Naive thymus-derived CD4-positive, alpha-beta T cell (primary cell): Measurements from ENCODE around the gene RHOC. TPM values are rescaled to one million over a fixed set of nuclear protein-coding genes. Genes with fewer than 3 reads are reported as not detected.

Experiments used
- ATAC-seq: fragments of 150-1000 bp; cut with Tn5 transposase; 2 replicates; pipeline ENCODE4 v1.10.0; 2021; ENCODE audit warnings: mild to moderate bottlenecking, moderate library complexity
- CTCF ChIA-PET: fragments of 350-600 bp; sonication (Branson Sonifier 250); formaldehyde crosslinking; loops from one replicate; lab custom pipeline; 2021; ENCODE audit warnings: antibody characterized with exemption; lab: Charles Lee
- POLR2A ChIA-PET: fragments of 350-600 bp; sonication (Branson Sonifier 250); formaldehyde crosslinking; loops from one replicate; lab custom pipeline; 2021; ENCODE audit warnings: antibody characterized with exemption, inconsistent platforms; lab: Charles Lee
- DNase-seq, 9 donors: peaks; one replicate each; pipeline versions ENCODE4 v3.0.0 to v3.0.0-alpha.2; 2020 to 2022; ENCODE audit warnings: mixed read lengths in 1 of 9
- H3K27ac ChIP-seq: one replicate; pipeline ENCODE4 v1.7.0; 2013; ENCODE audit warnings: mild to moderate bottlenecking, low read depth, low read length, moderate library complexity
- H3K27me3 ChIP-seq, 2 donors: one replicate each; pipeline ENCODE4 v1.7.0; 2013; ENCODE audit warnings: low read length in 2 of 2, mild to moderate bottlenecking in 2 of 2, moderate library complexity in 2 of 2; ENCODE audit not compliant: control insufficient read depth in 2 of 2, insufficient read depth in 2 of 2
- H3K36me3 ChIP-seq, 3 experiments: 1 replicate in 2 of 3; 2 replicates in 1 of 3; pipeline ENCODE4 v1.7.0; 2013; ENCODE audit warnings: low read length in 3 of 3, mild to moderate bottlenecking in 3 of 3, moderate library complexity in 1 of 3; ENCODE audit not compliant: insufficient read depth in 3 of 3, control insufficient read depth in 2 of 3
- H3K4me1 ChIP-seq, 2 donors: one replicate each; pipeline ENCODE4 v1.7.0; 2013; ENCODE audit warnings: low read length in 2 of 2, mild to moderate bottlenecking in 2 of 2, moderate library complexity in 1 of 2; ENCODE audit not compliant: control insufficient read depth in 2 of 2, insufficient read depth in 2 of 2
- H3K4me3 ChIP-seq: 2 replicates; pipeline ENCODE4 v1.7.0; 2013; ENCODE audit warnings: mild to moderate bottlenecking, low read length
- H3K9me3 ChIP-seq, 3 experiments: 1 replicate in 2 of 3; 2 replicates in 1 of 3; pipeline ENCODE4 v1.7.0; 2013; ENCODE audit warnings: low read length in 3 of 3; ENCODE audit not compliant: control insufficient read depth in 2 of 3
- H3K27ac Mint-ChIP-seq, 9 donors: one replicate each; pipeline ENCODE4 v1.8.0; 2020 to 2022; ENCODE audit warnings: mixed read lengths in 9 of 9, mild to moderate bottlenecking in 8 of 9, moderate library complexity in 5 of 9, inconsistent platforms in 2 of 9
- H3K27me3 Mint-ChIP-seq, 5 donors: one replicate each; pipeline ENCODE4 v1.8.0; 2021 to 2022; ENCODE audit warnings: mixed read lengths in 5 of 5, mild to moderate bottlenecking in 1 of 5
- H3K36me3 Mint-ChIP-seq, 5 donors: one replicate each; pipeline ENCODE4 v1.8.0; 2020 to 2022; ENCODE audit warnings: mixed read lengths in 5 of 5, mild to moderate bottlenecking in 3 of 5, inconsistent platforms in 1 of 5
- H3K4me1 Mint-ChIP-seq, 7 donors: one replicate each; pipeline ENCODE4 v1.8.0; 2020 to 2022; ENCODE audit warnings: mixed read lengths in 7 of 7, mild to moderate bottlenecking in 3 of 7, inconsistent platforms in 1 of 7
- H3K4me3 Mint-ChIP-seq, 10 donors: one replicate each; pipeline ENCODE4 v1.8.0; 2020 to 2022; ENCODE audit warnings: mild to moderate bottlenecking in 10 of 10, mixed read lengths in 10 of 10, moderate library complexity in 6 of 10, inconsistent platforms in 2 of 10
- H3K9me3 Mint-ChIP-seq, 11 donors: one replicate each; pipeline ENCODE4 v1.8.0; 2020 to 2022; ENCODE audit warnings: mixed read lengths in 11 of 11, mild to moderate bottlenecking in 4 of 11, inconsistent platforms in 1 of 11, moderate library complexity in 1 of 11
- intact Hi-C, 2 donors: fragments of 100-400 bp; cut with micrococcal nuclease; formaldehyde crosslinking; loops; one replicate each; pipeline ENCODE4 v1.15.1; 2023
- polyA plus RNA-seq, 2 donors: library from polyadenylated mRNA; unstranded; fragments of 300-500 nt; fragmentation: Illumina TruSeq; gene quantifications; one replicate each; pipeline ENCODE4 v1.2.3, GENCODE V29; 2021
- total RNA-seq, 6 experiments: library from RNA in 5 of 6; stranded (reverse) in 5 of 6; gene quantifications; 1 replicate in 5 of 6; 2 replicates in 1 of 6; pipeline ENCODE4 v1.2.3 and lab custom pipeline; 2021 to 2026

The RHOC gene
- total RNA-seq, result 10 to 100 TPM in 3 of 5 experiments, under 1 TPM in 2; 0.57 to 89.1 (median 18.7) TPM
- 1 to 10 TPM; 2.6 to 4.2 TPM for polyA plus RNA-seq
- total RNA-seq (lab: John Stamatoyannopoulos, UW), result 1.6 reads per million, percentile 5 among the genes with 10 or more reads in this experiment

DNA sequence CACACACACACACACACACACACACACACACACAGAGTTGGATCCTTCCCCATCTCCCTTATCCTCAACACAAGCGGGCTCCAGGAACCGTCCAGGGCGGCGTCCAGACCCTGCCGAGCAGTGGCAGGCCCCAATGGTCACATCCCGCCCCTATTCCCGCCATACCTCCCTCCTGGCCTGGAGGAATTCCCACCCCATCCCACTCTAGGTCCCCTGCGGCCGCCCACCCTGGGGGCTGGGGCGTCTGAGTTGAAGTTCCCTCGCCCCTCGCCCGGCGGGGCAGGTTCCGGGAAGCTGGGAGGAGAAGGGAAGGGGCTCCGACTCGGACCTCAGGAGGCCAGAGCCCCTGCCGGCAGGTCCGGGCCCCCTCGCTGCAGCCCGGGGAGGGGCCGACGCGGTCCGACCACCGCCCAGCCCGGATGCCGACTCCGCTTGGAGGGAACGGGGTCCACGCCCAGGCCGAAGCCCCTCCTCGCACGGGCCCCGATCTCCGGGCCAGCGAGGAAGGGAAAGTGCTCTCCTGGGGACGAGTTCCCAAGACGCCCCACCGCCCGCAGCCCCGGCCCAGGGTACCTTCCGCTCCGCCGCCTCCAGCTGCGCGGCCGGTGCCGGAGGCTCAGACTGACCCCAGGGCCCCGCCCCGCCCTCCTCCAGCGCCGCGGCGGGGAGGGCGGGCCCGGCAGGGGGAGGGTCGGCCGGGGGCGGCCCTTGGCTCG is at the start of gene RHOC:
TSS of gene RHOC (minus strand) at position 623 of the 716 bp plus-strand sequence. CDS start 3,328 bp downstream, outside the sequence.
- H3K4me3 ChIP-seq, result peak within 1 kb of the TSS; percentile 41
- intact Hi-C loops, result loop anchor here (1.0 kb wide), 6 partner anchors 9 to 315 kb away; partner anchors contain the start of genes CAPZA1 (in 2 of the 2), ST7L (in 2 of the 2) and PPM1J (in 1 of the 2)
- CTCF ChIA-PET, result interaction anchor here (4.0 kb wide), 1 partner anchor 315 kb away, joined by 15 read pairs; no protein-coding TSS in a partner anchor
- no peaks in the 10 kb centered on the region for H3K9me3 ChIP-seq
- peak within 1 kb of the TSS; percentile 13 to 87 (median 73) for H3K27ac Mint-ChIP-seq
- H3K4me3 Mint-ChIP-seq, result peak within 1 kb of the TSS; percentile 74 to 90 (median 83)
- H3K27me3 Mint-ChIP-seq, result peaks cover 0 to 25% (median 0%) of the 10 kb centered on the region in 5 donors
- peaks cover 22 to 25% of the 10 kb centered on the region in 2 donors for H3K4me1 ChIP-seq
- H3K27me3 ChIP-seq, result no peaks in the 10 kb centered on the region
- peaks cover 20 to 56% (median 49%) of the 10 kb centered on the region in 7 donors for H3K4me1 Mint-ChIP-seq
- peaks cover 0 to 10% (median 0%) of the 10 kb centered on the region in 5 donors for H3K36me3 Mint-ChIP-seq
- no peak within 1 kb of the TSS for H3K27ac ChIP-seq
- peak; percentile 72 for ATAC-seq
- DNase-seq, result peak in 1 of 9 donors; percentile 75
- no peaks in the 10 kb centered on the region for H3K36me3 ChIP-seq
- peaks cover 0 to 3% (median 0%) of the 10 kb centered on the region in 11 donors for H3K9me3 Mint-ChIP-seq
- POLR2A ChIA-PET, result interaction anchor here (1.1 kb wide), 1 partner anchor 87 kb away, joined by 3 read pairs; the partner anchor contains the start of genes CAPZA1 and ST7L

- ChIA-PET CTCF (no interaction called here), POLR2A (interaction anchor here (0.7 kb wide), 1 partner anchor 19 kb away, joined by 3 read pairs; no protein-coding TSS in a partner anchor)
- Histone ChIP-seq H3K27me3 (no peaks in the 10 kb centered on the region), H3K27ac (no peak overlapping the region), H3K36me3 (no peaks in the 10 kb centered on the region), H3K4me1 (no peaks in the 10 kb centered on the region), H3K4me3 (no peak overlapping the region), H3K9me3 (no peaks in the 10 kb centered on the region)
- H3K4me1 Mint-ChIP-seq, result peaks cover 0 to 2% (median 0%) of the 10 kb centered on the region in 7 donors
- H3K9me3 Mint-ChIP-seq, result peaks cover 5 to 33% (median 19%) of the 10 kb centered on the region in 11 donors
- H3K27ac Mint-ChIP-seq, result no peak overlapping the region
- peaks cover 0 to 15% (median 4%) of the 10 kb centered on the region in 5 donors for H3K36me3 Mint-ChIP-seq
- ATAC-seq (no peak), DNase-seq (no peak)
- intact Hi-C loops, result no loop called here
- H3K27me3 Mint-ChIP-seq, result peaks cover 13 to 54% (median 53%) of the 10 kb centered on the region in 5 donors
- H3K4me3 Mint-ChIP-seq, result no peak overlapping the region
Observed at GRCh38 chr1:112754116-112754628, 47.2 kb upstream of the RHOC start.

- no peak overlapping the region for H3K27ac Mint-ChIP-seq
- peaks cover 0 to 10% (median 4%) of the 10 kb centered on the region in 11 donors for H3K9me3 Mint-ChIP-seq
- POLR2A ChIA-PET, result no interaction called here
- H3K27me3 Mint-ChIP-seq, result peaks cover 49 to 56% (median 53%) of the 10 kb centered on the region in 5 donors
- CTCF ChIA-PET, result no interaction called here
- H3K36me3 Mint-ChIP-seq, result peaks cover 0 to 5% (median 4%) of the 10 kb centered on the region in 5 donors
- no peak overlapping the region for H3K27ac ChIP-seq
- intact Hi-C loops, result no loop called here
- H3K4me3 Mint-ChIP-seq, result no peak overlapping the region
- no peaks in the 10 kb centered on the region for H3K4me1 ChIP-seq
- DNase-seq, result no peak
- H3K4me1 Mint-ChIP-seq, result peaks cover 0 to 9% (median 7%) of the 10 kb centered on the region in 7 donors
- no peak overlapping the region for H3K4me3 ChIP-seq
- no peak for ATAC-seq
- H3K9me3 ChIP-seq, result no peaks in the 10 kb centered on the region
- no peaks in the 10 kb centered on the region for H3K36me3 ChIP-seq
- no peaks in the 10 kb centered on the region for H3K27me3 ChIP-seq
Observed at GRCh38 chr1:112748396-112748795, 41.5 kb upstream of the RHOC start.

DNA sequence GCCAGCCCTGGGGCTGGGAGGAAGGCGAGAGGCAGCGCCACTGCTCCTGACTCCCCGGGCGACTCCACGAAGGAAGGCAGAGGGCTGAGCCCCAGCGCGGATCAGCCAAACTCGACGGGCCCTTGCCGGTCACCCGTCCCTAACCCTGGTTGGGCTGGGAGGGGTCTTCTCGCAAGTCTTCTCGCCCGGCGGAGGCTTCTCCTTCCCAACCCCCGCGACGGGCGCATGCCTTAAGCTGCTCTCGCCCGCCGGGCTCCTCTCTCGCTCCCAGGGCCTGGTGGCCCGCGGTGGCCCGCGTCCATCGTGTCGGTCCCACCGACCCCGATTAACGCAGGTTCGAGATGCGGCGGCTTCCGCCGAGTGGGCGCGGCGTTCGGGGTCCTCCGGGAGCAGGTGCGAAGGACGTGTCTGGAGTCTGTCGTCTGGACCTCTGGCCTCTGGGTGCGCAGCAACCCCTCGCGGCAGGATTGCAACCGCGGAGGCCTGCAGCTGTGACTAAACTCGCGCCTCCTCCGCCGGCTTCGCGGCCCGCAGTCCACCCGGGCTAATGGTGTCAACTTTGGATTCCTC is 37.2 kb upstream of the RHOC start:
- ChIA-PET POLR2A (no interaction called here), CTCF (no interaction called here)
- intact Hi-C loops, result no loop called here
- Histone ChIP-seq H3K27ac (no peak overlapping the region), H3K9me3 (no peaks in the 10 kb centered on the region), H3K27me3 (no peaks in the 10 kb centered on the region), H3K4me1 (no peaks in the 10 kb centered on the region), H3K4me3 (no peak overlapping the region), H3K36me3 (no peaks in the 10 kb centered on the region)
- ATAC-seq (no peak), DNase-seq (no peak)
- Mint-ChIP-seq H3K27me3 (peaks cover 72 to 82% (median 74%) of the 10 kb centered on the region in 5 donors), H3K4me1 (peaks cover 0 to 12% (median 7%) of the 10 kb centered on the region in 7 donors), H3K4me3 (peak overlapping the region in 8 of 10 donors; percentile 8 to 58 (median 27)), H3K36me3 (peaks cover 0 to 6% (median 4%) of the 10 kb centered on the region in 5 donors), H3K27ac (no peak overlapping the region), H3K9me3 (peaks cover 0 to 13% (median 4%) of the 10 kb centered on the region in 11 donors)

DNA sequence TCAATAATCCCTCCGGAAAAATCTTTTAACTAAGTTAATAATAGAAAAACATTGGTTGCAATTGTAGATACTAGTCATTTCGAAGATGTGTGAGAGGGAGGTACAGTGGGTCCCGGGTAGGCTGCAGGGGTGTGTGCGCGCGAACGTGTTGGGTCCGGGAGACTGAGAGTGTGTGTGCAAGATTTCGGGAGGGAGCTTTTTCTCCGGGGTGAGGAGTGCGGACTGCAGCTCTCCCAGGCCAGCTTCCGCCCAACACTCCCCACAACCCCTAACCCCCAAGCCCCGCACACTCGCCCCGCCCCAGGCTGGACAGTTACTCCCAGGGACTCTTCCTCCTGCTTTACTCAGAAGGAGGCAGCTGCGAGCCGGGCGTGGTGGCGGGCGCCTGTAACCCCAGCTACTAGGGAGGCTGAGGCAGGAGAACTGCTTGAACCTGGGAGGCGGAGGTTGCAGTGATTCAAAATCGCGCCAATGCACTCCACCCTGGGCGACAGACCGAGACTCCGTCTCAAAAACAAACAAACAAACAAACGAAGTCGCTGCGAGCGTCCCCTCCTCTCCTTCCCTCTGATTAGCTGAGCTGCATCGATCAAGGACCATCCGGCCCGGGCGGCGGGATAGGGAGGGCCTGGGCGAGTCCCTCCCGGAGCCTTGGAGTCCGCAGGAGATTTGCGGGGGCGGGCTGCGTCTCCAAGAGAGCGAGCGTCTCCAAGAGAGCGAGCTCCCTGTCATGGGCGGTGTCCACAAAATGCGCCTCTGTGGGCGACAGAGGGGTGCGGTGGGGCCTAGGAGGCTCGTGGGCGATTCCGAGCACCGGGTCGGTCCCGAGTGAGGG is 36.5 kb upstream of the RHOC start:
- Mint-ChIP-seq H3K4me3 (peak overlapping the region in 7 of 10 donors; percentile 10 to 66 (median 49)), H3K27ac (no peak overlapping the region)

More for the DNA sequence above, 36.5 kb upstream of the RHOC start:
- Mint-ChIP-seq H3K9me3 (peaks cover 0 to 15% (median 5%) of the 10 kb centered on the region in 11 donors), H3K4me1 (peaks cover 0 to 12% (median 7%) of the 10 kb centered on the region in 7 donors), H3K27me3 (peaks cover 72 to 84% (median 78%) of the 10 kb centered on the region in 5 donors), H3K36me3 (peaks cover 0 to 8% (median 2%) of the 10 kb centered on the region in 5 donors)
- intact Hi-C loops, result no loop called here
- no peak overlapping the region for H3K4me3 ChIP-seq
- H3K27ac ChIP-seq, result no peak overlapping the region
- POLR2A ChIA-PET, result no interaction called here
- H3K27me3 ChIP-seq, result no peaks in the 10 kb centered on the region
- DNase-seq (no peak), ATAC-seq (no peak)
- no peaks in the 10 kb centered on the region for H3K4me1 ChIP-seq
- no peaks in the 10 kb centered on the region for H3K36me3 ChIP-seq
- CTCF ChIA-PET, result interaction anchor here (0.6 kb wide), 1 partner anchor 852 kb away, joined by 3 read pairs; no protein-coding TSS in a partner anchor
- no peaks in the 10 kb centered on the region for H3K9me3 ChIP-seq
